Subcutaneous adipose tissue (tissue), 4 donors: ENCODE measurements around the gene ZNF200. TPM values are rescaled to one million over a fixed set of nuclear protein-coding genes. Genes with fewer than 3 reads are reported as not detected.

Experiments
- CTCF ChIP-seq: fragments of 450-650 bp; IDR thresholded peaks from one replicate; pipeline ENCODE4 v1.5.1; 2016; ENCODE audit warnings: low read depth, mild to moderate bottlenecking, control low read depth, antibody characterized with exemption, moderate library complexity
- total RNA-seq, 4 donors: library from RNA; depleted of rRNA; stranded (reverse); fragments of >200 nt; gene quantifications; one replicate each; pipeline ENCODE4 v1.1.0, GENCODE V29; 2016

Gene ZNF200
- total RNA-seq, 4 donors from 2014 or later = 4.4 to 7.8 (median 5.9) TPM

DNA sequence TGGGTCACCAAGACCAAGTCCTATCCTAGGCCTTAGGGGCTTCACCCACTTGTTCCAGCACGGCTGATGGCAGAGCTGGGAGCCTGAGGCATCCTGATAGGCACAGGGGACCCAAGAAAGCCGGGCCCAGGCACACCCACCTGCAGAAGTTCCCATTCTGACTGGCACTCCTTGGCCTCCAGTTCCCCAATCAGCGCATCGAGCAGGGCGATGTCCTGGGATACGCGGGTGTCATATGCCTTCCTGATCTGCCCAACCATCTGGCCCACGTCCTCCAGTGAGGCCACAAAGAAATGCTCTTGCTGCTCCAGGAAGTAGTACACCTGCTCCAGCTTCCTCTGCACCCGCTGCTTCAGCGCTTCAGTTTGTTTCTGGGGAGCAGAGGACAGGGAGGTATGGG, 11.9 kb upstream of the ZNF200 start:
- no peak for TF ChIP-seq CTCF

DNA sequence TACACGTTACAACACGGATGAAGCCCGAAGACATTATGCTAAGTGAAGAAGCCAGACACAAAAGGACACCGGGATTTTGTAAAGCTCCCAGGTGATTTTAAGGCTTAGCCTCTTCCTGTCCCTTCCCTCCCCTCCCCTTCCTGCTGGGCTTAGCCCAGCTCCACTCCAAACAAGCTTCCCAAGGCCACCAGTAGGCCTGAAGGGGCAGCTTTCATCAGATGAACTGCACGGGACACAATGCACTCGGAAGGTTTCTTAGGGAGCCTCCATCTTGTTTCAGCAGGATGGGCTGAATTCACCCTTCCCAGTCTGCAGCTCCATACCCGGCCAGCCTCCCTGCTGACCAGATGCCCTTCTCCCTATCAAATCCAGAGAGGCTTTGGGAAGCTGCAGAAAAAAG, 11.0 kb upstream of the ZNF200 start:
- no peak for TF ChIP-seq CTCF

- no peak for TF ChIP-seq CTCF
These were observed 8.9 kb upstream of the ZNF200 start for GRCh38 chr16:3243882-3244281.

- TF ChIP-seq CTCF = no peak
These were observed 7.8 kb upstream of the ZNF200 start for GRCh38 chr16:3242709-3243108.

- TF ChIP-seq CTCF = no peak
These were observed 6.8 kb upstream of the ZNF200 start for GRCh38 chr16:3241761-3242160.

DNA sequence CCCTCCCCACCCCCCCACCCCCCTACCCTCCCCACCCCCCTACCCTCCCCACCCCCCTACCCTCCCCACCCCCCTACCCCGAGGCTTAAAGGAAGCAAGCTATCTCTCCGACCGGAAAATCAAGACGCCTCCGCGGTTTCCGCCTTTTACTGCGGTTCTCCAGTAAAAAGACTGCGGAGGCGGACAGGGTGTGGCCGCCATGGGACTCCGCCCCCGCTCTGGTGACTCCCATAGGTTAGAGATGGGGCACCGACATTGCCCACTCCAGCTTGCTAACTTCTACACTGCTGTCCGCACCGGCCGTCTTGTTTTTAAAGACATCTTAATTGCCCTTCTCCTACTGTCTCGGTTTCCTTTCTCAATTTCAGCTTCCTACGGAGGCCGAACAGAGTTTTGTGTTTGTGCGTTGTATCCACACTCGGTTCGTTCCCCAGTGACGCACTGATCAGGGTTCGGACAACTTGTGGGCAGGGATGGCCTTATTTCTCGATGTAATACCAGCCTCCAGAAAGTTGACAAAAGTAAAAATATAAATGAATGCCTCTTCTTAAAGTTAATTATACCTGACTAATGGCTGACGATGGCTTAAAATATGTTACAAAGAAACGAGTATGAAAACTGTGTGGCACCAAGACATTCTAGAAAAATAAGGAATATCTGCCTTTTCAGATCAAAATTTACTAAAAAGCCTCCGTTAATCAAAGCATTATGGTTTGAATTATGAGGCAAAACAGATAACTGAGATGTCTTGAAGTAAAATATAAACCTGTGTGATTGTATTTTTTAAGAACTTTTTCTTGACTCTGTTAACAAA, 1.1 kb upstream of the ZNF200 start:
- TF ChIP-seq CTCF = no peak

GRCh38 chr16:3234543-3234856, 458 bp downstream of the ZNF200 start:
- no peak for TF ChIP-seq CTCF
